K562 (cell line): ENCODE data around the gene DOK1. TPM values are rescaled to one million over a fixed set of nuclear protein-coding genes. Genes with fewer than 3 reads are reported as not detected.

Experiments
- BHLHE40 ChIP-seq: IDR thresholded peaks from 2 replicates; pipeline ENCODE4 v1.6.1; 2011; ENCODE audit warnings: low read length, improper control_type of control experiment
- CAMTA2 ChIP-seq: fragments of 250-450 bp; sonication (Bioruptor Pico); conservative IDR thresholded peaks from 2 replicates; pipeline ENCODE4 v1.5.1; 2022
- EP400 ChIP-seq: fragments of 450-650 bp; IDR thresholded peaks from 2 replicates; pipeline ENCODE4 v1.6.1; 2017; ENCODE audit warnings: antibody characterized with exemption, mild to moderate bottlenecking, moderate library complexity
- HDAC3 ChIP-seq: fragments of 450-650 bp; IDR thresholded peaks from 2 replicates; pipeline ENCODE4 v1.6.1; 2018; ENCODE audit warnings: borderline replicate concordance, mild to moderate bottlenecking, moderate library complexity; ENCODE audit not compliant: partially characterized antibody
- HSF4 ChIP-seq: fragments of 250-450 bp; sonication (Bioruptor Pico); IDR thresholded peaks from 2 replicates; pipeline ENCODE4 v2.1.2; 2022; ENCODE audit warnings: mild to moderate bottlenecking, moderate library complexity, borderline replicate concordance
- MBD2 ChIP-seq: sonication (generic); IDR thresholded peaks from 2 replicates; pipeline ENCODE4 v1.6.1; 2016; ENCODE audit warnings: low read depth, borderline replicate concordance
- MYBL2 ChIP-seq, 2 experiments: fragments of 450-650 bp in 1 of 2; sonication (generic) in 1 of 2; formaldehyde crosslinking in 1 of 2; IDR thresholded peaks; 2 replicates each; pipeline versions ENCODE4 v1.6.1 to v1.8.1; 2017 to 2022; ENCODE audit warnings: borderline replicate concordance in 1 of 2, inconsistent platforms in 1 of 2, low read depth in 1 of 2, mild to moderate bottlenecking in 1 of 2, missing genetic modification reagents in 1 of 2, moderate library complexity in 1 of 2
- NCOA2 ChIP-seq, 2 experiments: fragments of 450-650 bp; IDR thresholded peaks; 2 replicates each; pipeline ENCODE4 v1.6.1; 2018; ENCODE audit warnings: mild to moderate bottlenecking in 2 of 2, moderate library complexity in 1 of 2; ENCODE audit not compliant: partially characterized antibody in 2 of 2
- OTX1 ChIP-seq: fragments of 450-650 bp; formaldehyde crosslinking; IDR thresholded peaks from 2 replicates; pipeline ENCODE4 v1.4.0; 2022; ENCODE audit warnings: mild to moderate bottlenecking
- RCOR1 ChIP-seq, 2 experiments: IDR thresholded peaks; 2 replicates each; pipeline ENCODE4 v1.6.1; 2012; ENCODE audit warnings: low read depth in 2 of 2, low read length in 2 of 2, borderline replicate concordance in 1 of 2, improper control_type of control experiment in 1 of 2
- RFX5 ChIP-seq: IDR thresholded peaks from 2 replicates; pipeline ENCODE4 v1.6.1; 2011; ENCODE audit warnings: low read depth, mild to moderate bottlenecking, improper control_type of control experiment, low read length
- SP1 ChIP-seq: sonication (generic); formaldehyde crosslinking; IDR thresholded peaks from 2 replicates; pipeline ENCODE4 v1.8.1; 2022; ENCODE audit warnings: mild to moderate bottlenecking, missing genetic modification reagents
- TAL1 ChIP-seq: fragments of 450-650 bp; IDR thresholded peaks from 2 replicates; pipeline ENCODE4 v1.6.1; 2016; ENCODE audit warnings: mild to moderate bottlenecking
- WHSC1 ChIP-seq: IDR thresholded peaks from one replicate; pipeline ENCODE4 v1.6.1; 2012; ENCODE audit warnings: low read length, control low read depth, inconsistent platforms
- ZKSCAN8 ChIP-seq: fragments of 200-800 bp; sonication (Bioruptor generic); IDR thresholded peaks from 2 replicates; pipeline ENCODE4 v1.6.1; 2016; ENCODE audit warnings: missing genetic modification characterization, missing compliant biosample characterization
- ZNF282 ChIP-seq: sonication (generic); formaldehyde crosslinking; IDR thresholded peaks from 2 replicates; pipeline ENCODE4 v1.8.1; 2023; ENCODE audit warnings: missing genetic modification reagents
- ZNF324 ChIP-seq: fragments of 250-450 bp; sonication (Bioruptor Pico); IDR thresholded peaks from 2 replicates; pipeline ENCODE4 v1.4.0; 2020; ENCODE audit warnings: mild to moderate bottlenecking
- ZNF707 ChIP-seq: fragments of 250-450 bp; sonication (Bioruptor Pico); conservative IDR thresholded peaks from 2 replicates; pipeline ENCODE4 v1.8.0; 2022; ENCODE audit warnings: inconsistent platforms, mild to moderate bottlenecking, moderate library complexity
- ZNF717 ChIP-seq: fragments of 250-450 bp; sonication (Bioruptor Pico); IDR thresholded peaks from 2 replicates; pipeline ENCODE4 v1.5.0; 2021
- polyA plus RNA-seq, 8 experiments: library from polyadenylated mRNA; depleted of rRNA in 4 of 8; stranded (reverse) in 5 of 8; unstranded in 3 of 8; fragments of >200 nt; fragmentation: Nextera tagmentation in 2 of 8; fragmentation: Illumina TruSeq in 1 of 8; extraction: Ambion mirVana in 2 of 8; extraction: Trizol in 1 of 8; gene quantifications; 2 replicates each; pipeline versions ENCODE4 v1.2.1 to v1.2.3, GENCODE V29; 2011 to 2014; ENCODE audit warnings: inconsistent platforms in 1 of 8, missing spikeins in 1 of 8
- total RNA-seq, 7 experiments: library from RNA; depleted of rRNA in 6 of 7; stranded (reverse); fragments of >200 nt in 6 of 7; fragmentation: Illumina TruSeq in 2 of 7; extraction: Trizol in 2 of 7; gene quantifications; 2 replicates each; pipeline versions ENCODE4 v1.2.1 to v1.2.3, GENCODE V29; 2011 to 2021; ENCODE audit warnings: low replicate concordance in 1 of 7
- TF ChIP-seq, protein P1 (sequence below): sonication (generic); formaldehyde crosslinking; IDR thresholded peaks from 2 replicates; pipeline ENCODE4 v1.8.1; 2023; ENCODE audit warnings: mild to moderate bottlenecking, missing genetic modification reagents
- TF ChIP-seq, protein P2 (sequence below): fragments of 450-650 bp; conservative IDR thresholded peaks from 2 replicates; pipeline ENCODE4 v1.6.1; 2016; ENCODE audit warnings: missing genetic modification characterization, low read depth, mild to moderate bottlenecking, missing compliant biosample characterization, moderate library complexity
- TF ChIP-seq, protein P3 (sequence below): fragments of 250-450 bp; sonication (Bioruptor Pico); IDR thresholded peaks from 2 replicates; pipeline ENCODE4 v1.4.0; 2020; ENCODE audit warnings: borderline replicate concordance
- TF ChIP-seq, protein P4 (sequence below), 2 experiments: fragments of 450-650 bp in 1 of 2; sonication (generic) in 1 of 2; formaldehyde crosslinking in 1 of 2; IDR thresholded peaks in 1 of 2; conservative IDR thresholded peaks in 1 of 2; 2 replicates each; pipeline versions ENCODE4 v1.6.1 to v1.8.1; 2016 to 2023; ENCODE audit warnings: mild to moderate bottlenecking in 2 of 2, moderate library complexity in 2 of 2, inconsistent platforms in 1 of 2, missing genetic modification reagents in 1 of 2

The DOK1 gene
- total and polyA plus RNA-seq, 9 of the 15 experiments (the other 6 are each of a cell fraction or from before 2014, with no cell fraction given) = 0.59 to 36.4 (median 16.1) TPM

DNA sequence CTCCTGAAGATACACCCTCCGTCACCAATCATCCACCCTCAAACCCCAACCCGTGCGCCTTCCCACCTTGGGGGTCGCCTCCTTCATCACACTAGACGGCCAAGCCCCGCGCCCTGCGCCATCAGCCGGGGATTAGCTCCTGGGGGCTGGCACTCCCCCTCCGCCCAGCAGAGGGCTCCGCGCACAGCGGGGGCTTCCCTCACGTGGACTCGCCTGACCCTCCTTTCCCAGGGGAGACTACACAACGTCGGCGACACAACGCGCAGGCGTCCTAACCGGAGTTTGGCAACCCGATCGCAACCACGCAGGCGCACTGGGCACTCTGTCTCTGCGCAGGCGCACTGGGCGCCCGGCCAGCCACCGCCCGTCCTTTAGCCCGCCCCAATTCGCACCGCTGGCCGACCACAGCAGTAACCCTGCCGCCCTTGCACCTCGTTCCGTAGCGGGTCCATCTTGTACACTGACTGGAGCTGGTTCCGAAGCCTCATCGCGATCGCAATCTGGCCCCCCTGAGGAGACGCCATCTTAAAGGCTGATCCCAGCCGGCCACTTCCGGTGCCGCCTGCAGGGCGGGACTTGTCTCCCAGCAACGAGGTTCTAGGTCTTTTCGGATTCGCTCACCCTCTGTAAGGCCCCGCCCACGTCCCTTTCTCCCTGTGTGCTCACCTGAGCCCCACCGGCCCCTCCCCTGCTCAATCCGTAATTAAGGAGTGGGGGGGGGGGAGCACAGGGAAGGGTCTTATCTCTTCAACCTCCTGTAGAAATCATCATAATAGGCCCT, 47.2 kb upstream of the DOK1 start, which contains the start of gene PCGF1 (continued):
- no peak for TF ChIP-seq ZNF717 (CRISPR knock-in tag)
- TF ChIP-seq RFX5 = no peak
- TF ChIP-seq, protein P1, sequence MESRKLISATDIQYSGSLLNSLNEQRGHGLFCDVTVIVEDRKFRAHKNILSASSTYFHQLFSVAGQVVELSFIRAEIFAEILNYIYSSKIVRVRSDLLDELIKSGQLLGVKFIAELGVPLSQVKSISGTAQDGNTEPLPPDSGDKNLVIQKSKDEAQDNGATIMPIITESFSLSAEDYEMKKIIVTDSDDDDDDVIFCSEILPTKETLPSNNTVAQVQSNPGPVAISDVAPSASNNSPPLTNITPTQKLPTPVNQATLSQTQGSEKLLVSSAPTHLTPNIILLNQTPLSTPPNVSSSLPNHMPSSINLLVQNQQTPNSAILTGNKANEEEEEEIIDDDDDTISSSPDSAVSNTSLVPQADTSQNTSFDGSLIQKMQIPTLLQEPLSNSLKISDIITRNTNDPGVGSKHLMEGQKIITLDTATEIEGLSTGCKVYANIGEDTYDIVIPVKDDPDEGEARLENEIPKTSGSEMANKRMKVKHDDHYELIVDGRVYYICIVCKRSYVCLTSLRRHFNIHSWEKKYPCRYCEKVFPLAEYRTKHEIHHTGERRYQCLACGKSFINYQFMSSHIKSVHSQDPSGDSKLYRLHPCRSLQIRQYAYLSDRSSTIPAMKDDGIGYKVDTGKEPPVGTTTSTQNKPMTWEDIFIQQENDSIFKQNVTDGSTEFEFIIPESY (CRISPR knock-in tag) = no peak
- no peak for TF ChIP-seq ZNF282 (CRISPR knock-in tag)
- TF ChIP-seq HSF4 (CRISPR knock-in tag) = no peak
- no peak for TF ChIP-seq ZKSCAN8 (CRISPR knock-in tag)
- peak in 1 of 2 experiments; percentile 52; a peak in 2 of 4 replicates for TF ChIP-seq RCOR1 (IDR thresholded peaks at IDR 0.05; ENCODE audit: borderline replicate concordance in 1 of 2, low read depth in 2 of 2, low read length in 2 of 2)
- no peak for TF ChIP-seq CAMTA2 (CRISPR knock-in tag)
- no peak for TF ChIP-seq ZNF324
- no peak for TF ChIP-seq MYBL2 (IDR thresholded peaks at IDR 0.05; ENCODE audit: low read depth)
- TF ChIP-seq MYBL2 (CRISPR knock-in tag; IDR thresholded peaks at IDR 0.05; ENCODE audit: borderline replicate concordance) = no peak
- TF ChIP-seq NCOA2 (IDR thresholded peaks at IDR 0.05; ENCODE audit: partially characterized antibody in 2 of 2) = no peak
- peak; percentile 85 for TF ChIP-seq BHLHE40
- TF ChIP-seq EP400 = peak; percentile 80
- peak; percentile 65; the same call in 1 of the 2 replicates for TF ChIP-seq OTX1 (CRISPR knock-in tag)
- TF ChIP-seq WHSC1 = no peak
- TF ChIP-seq, protein P2, sequence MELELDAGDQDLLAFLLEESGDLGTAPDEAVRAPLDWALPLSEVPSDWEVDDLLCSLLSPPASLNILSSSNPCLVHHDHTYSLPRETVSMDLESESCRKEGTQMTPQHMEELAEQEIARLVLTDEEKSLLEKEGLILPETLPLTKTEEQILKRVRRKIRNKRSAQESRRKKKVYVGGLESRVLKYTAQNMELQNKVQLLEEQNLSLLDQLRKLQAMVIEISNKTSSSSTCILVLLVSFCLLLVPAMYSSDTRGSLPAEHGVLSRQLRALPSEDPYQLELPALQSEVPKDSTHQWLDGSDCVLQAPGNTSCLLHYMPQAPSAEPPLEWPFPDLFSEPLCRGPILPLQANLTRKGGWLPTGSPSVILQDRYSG (tag) = no peak
- TF ChIP-seq, protein P3, sequence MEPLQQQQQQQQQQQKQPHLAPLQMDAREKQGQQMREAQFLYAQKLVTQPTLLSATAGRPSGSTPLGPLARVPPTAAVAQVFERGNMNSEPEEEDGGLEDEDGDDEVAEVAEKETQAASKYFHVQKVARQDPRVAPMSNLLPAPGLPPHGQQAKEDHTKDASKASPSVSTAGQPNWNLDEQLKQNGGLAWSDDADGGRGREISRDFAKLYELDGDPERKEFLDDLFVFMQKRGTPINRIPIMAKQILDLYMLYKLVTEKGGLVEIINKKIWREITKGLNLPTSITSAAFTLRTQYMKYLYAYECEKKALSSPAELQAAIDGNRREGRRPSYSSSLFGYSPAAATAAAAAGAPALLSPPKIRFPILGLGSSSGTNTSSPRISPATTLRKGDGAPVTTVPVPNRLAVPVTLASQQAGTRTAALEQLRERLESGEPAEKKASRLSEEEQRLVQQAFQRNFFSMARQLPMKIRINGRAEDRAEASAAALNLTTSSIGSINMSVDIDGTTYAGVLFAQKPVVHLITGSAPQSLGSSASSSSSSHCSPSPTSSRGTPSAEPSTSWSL = peak; percentile 88; the same call in 1 of the 2 replicates
- peak; percentile 48; the same call in 1 of the 2 replicates for TF ChIP-seq MBD2
- TF ChIP-seq SP1 (CRISPR knock-in tag) = peak; percentile 81
- no peak for TF ChIP-seq TAL1
- TF ChIP-seq ZNF707 (CRISPR knock-in tag) = no peak
- no peak for TF ChIP-seq HDAC3
- TF ChIP-seq, protein P4, sequence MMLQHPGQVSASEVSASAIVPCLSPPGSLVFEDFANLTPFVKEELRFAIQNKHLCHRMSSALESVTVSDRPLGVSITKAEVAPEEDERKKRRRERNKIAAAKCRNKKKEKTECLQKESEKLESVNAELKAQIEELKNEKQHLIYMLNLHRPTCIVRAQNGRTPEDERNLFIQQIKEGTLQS (IDR thresholded peaks at IDR 0.05) = no peak
- TF ChIP-seq, protein P4 (CRISPR knock-in tag; conservative IDR thresholded peaks at IDR 0.05) = no peak
